Raji (cell line): ENCODE measurements around the gene STARD5.

Source experiments
- POLR2A ChIP-seq: IDR thresholded peaks from 2 replicates; pipeline ENCODE4 v1.6.1; 2011; ENCODE audit warnings: low read depth, low read length, control low read depth; ENCODE audit not compliant: insufficient read depth

STARD5 gene

DNA sequence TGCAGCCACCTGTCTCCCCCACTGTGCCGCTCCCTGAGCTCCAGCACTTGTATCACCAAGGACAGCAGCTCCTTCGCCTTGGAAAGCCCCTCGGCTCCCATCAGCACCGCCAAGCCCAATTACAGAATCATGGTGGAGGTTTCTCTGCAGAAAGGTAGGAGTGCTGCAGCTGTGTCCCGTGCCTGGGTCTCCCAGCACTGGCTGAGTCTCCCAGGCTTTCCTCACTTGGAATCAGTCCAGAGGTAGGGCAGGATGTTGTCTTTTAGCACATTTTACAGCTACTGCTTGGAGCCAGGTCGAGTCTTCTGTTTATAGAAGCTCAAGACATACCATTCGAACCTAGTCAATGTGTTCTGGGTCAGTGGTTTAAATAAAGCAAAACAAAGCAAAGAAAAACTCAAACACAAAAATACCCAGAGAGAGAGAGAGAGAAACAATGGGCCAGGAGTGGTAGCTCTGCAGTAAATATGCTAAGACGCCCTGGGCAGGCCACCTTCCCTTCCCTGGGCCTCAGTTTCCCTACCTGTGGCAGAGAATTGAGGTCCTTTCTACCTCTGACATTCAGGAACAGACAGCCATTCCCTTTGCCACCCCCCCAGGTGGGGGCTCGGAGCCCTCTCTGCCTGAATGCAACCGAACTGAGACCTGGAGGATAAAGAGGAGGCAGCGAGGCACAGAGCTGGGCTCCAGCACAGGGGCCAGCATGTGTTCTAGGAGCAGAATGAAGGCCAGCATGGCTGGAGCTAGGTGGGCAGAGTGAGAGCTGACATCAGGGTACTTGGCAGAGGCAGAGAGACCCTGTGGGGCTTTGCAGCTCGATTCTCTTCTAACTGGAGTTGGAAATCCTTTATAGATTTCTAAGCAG, 44.1 kb downstream of the STARD5 start:
- TF ChIP-seq POLR2A: no peak

DNA sequence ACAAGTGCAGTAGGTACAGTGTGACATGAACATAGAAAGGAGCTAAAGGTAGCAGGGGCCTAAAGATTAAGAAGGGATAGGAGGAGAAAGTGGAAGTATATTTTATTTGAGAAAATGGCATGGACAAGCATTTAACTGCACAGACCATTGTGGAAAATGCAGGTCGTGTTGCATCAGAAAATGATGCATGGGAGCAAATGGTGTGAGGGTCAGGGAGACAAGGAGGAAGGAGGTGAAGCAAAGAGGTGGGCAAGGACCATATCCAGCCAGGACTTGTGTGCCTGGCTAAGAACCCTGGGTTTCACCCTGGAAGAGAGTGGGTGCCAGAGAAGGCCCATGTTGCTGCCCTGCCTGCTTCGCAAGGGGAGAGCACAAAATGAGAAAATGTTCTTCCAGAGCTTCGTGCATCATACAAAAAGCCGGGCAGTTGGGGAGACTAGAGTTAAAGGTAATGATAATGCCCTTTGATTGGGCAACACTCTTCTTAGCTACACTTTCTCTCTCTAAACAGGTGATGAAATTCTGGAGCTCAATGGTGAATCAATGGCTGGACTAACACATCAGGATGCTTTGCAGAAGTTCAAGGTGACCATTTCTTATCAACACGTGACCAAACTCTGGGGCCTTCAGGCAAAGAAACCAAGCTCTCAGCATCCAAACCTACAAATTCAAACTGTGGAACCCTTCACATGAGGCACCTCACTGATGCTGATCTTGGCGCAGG, 45.5 kb downstream of the STARD5 start:
- TF ChIP-seq POLR2A: no peak

DNA sequence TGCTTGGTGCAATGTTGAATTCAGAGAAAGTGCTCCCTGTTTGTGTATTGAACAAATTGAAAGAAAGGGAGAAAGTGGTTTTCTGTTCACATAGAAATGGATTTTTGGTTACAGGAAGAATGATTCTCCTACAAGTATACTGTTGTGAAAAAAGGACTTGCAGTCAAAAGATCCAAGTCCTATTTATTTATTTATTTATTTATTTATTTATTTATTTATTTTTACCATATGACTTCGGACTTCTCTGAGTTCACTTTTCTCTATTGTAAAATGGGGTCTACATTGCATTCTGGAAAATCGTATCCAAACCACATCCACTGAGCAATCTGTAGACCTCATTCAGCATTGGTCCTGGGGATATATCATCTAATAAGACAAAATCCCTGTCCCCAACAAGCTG, 46.1 kb downstream of the STARD5 start:
- no peak for TF ChIP-seq POLR2A

DNA sequence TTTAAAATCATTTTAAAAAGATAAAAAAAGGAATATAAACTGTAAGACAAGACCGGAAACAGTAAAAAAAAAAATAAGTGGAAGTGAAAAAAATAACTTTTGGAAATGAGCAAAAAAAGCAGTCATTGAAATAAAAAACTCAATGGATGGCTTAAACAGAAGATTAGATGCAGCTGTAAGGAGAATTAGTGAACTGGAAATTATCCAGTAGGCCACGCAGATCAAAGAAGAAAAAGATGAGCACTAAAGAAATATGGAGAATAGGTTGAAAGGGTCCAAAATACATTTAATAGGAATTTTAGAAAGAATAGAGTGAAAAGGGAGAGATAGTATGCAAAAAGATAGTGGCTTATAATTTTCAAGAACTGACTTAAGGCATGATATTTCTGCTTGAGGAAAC, 47.0 kb downstream of the STARD5 start:
- no peak for TF ChIP-seq POLR2A

DNA sequence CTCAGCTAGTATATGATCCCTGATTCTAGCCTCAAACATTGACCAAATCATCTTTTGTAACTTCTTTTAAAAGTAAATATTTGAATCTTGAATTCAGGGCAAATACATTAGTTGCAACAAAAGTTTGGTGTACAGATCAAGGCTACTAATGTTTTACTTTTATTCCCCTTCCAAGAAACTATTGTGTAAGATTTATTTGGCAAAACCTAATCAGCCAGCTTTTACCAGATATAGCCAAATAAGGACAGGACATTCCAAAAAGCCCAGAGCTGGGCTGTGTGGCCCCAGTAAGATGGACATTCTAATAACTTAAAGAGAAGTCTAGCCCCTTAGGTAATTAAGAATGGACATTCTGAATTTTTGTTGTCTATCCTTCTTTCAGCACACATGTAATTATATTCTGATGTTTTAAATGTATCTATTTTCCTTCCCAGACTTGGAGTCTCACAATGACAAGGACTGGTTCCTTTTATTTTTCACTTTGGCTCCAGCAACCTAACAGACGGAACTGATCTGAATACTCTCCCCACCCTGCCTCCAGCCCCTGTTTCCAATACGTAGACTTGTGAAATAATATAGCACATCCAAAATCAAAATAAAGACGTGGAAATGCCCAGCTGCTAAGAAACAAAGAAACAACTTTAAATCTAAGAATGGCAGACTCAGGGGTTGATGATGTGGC, 48.1 kb downstream of the STARD5 start:
- no peak for TF ChIP-seq POLR2A

DNA sequence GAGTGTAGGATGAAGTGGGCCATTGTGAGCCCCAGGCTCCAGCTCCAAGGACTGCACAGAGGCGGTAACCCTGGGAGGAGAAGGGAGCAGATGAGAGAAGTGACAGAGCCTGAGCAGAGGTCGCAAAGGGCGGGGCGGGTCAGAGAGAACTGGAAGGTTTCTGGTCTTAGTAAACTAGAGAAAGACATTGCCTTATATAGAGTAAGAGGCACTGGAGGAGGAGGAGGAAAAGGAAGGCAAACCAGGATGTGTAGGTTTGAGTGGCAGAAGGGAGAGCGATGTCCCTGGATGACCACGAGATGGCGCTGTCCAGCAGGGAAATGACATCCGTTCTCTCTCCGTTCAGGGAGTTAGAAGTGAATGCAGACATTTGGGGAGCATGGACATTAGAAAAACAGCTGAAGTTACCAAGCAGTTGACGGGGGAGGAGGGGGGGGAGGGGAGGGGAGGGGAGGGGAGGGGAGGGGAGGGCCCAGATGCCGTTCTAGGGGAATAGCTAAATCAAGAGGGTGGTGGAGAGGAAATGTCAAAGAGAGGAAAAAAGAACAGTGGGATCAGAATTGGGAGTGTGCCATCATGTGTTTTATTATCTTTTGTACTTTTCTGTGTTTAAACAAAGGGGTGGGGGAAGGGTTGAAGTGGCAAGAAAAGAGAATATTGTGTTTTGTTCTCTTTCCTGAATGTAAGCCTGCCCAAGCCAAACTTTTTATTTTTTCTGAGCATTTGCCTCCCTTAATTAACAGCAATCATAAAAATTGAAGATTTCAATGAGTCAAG, 48.8 kb downstream of the STARD5 start:
- no peak for TF ChIP-seq POLR2A

DNA sequence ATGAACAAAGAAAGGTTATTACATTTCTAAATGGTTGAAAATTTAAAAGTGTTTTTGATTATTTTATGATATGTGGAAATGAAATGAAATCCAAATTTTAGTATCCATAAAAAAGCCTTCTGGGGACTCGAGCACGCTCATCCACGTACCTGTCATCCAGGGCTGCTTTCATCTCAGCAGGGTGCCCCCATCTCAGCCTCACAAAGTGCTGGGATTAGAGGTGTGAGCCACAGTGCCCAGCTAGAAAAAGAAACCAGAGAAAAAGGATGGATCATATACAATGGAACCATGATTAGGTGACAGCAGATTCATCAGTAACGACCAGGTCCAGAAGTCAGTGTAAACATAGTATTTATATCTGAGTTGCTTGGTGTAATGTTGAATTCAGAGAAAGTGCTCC, 49.7 kb downstream of the STARD5 start:
- no peak for TF ChIP-seq POLR2A

DNA sequence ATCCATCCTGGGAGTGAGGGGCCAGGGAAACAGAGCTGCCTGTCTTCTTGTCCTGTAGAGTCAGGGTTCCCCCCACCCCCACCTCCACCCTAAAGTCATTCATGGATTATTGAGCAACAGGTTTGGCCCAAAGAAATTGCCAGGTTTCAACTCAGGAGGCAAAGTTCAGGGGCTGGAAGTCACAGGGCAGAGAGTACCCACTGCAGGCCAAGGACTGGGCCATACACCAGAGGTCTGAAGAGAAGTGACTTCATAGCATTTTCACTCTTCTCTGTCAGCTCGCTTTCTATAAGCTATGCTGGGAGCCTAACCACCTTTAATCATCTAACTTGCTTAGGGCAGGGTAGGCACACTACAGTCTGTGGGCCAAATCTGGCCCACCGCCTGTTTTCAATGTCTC, 50.1 kb downstream of the STARD5 start:
- no peak for TF ChIP-seq POLR2A

DNA sequence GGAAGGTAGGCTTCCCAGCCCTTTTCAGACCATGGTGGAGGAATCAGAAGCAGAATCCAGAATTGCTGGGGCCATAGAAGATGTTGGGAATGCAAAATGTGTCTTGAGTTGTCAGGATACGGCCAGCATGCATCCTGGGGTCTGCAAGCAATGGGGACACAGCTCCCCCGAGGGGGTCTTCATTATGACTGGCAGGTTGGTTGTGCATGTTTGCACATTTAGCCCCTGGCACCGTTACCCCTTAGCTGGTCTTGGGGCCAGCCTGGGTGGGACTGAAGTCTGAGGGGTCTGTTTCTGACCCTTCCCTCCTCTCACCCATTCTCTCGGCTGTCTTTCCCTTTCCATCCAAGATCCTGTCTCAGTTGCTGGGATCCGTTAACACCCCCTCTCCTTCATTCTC, 50.7 kb downstream of the STARD5 start:
- no peak for TF ChIP-seq POLR2A

DNA sequence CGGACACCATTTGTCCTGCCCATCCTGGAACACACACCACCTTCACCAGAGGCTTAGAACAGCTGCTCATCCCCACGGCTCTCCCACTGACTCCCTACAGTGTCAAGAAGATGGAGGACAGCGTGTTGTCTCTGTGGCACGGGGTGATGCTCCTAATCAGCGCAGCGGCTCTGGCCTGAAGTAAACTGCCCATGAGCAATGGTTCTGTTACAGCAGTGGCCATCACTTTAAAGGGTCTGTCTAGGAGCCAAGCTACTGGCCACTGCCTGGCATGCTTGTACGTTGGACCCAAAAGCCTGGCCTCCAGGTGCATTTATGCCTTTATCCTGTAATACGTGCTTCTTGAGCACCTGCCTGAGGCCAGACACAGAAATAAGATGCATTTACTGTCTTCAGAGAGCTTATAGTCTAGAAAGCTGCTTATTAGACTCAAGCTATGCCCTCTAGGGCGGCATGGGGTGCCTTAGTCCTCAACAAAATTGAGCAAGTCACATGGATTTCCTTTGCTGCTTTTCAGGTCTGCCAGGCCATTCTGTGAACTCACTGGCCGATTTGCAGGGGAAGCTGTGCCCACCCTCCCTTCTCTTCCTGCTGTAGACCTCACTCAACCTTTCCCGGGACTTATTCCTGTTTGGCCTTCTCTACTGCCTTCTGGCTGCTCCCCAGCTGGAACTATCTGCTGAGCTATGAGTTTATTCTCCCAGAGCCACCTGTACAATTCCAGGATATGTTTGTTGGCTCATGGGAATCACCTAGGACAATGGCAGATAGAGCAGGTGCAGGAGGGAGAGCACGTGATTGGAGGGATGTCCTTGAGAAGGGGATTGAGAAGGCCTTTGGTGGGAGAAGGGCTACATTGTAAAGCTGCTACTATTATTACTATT, 51.9 kb downstream of the STARD5 start:
- TF ChIP-seq POLR2A: no peak

DNA sequence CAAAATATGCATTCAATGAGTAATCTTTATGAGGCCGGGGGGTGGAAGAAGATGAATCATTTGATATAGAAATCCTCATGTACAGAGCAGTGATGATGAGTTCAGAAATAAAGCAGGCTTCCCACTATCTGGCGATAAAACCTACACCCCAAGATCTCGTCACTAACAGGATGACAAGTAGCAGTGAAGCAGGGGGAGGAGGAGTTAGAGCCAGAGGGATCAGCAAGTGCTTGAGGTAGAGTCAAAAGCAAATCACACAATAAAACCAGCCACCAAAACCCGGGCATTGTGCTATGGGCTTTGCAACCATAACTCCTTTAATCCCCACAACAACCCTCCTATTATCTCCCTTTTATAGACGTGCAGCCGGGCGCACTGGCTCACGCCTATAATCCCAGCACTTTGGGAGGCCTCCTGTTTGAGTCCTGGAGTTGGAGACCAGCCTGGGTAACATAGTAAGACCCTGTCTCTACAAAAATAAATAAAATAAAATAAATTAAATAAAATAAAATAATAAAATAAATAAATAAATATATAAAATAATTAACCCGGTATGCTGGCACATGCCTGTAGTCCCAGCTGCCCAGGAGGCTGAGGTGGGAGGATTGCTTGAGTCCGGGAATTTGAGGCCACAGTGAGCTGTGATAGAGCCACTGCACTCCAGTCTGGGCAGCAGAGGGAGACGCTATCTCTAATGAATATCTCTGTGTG, 53.0 kb downstream of the STARD5 start:
- TF ChIP-seq POLR2A: no peak

DNA sequence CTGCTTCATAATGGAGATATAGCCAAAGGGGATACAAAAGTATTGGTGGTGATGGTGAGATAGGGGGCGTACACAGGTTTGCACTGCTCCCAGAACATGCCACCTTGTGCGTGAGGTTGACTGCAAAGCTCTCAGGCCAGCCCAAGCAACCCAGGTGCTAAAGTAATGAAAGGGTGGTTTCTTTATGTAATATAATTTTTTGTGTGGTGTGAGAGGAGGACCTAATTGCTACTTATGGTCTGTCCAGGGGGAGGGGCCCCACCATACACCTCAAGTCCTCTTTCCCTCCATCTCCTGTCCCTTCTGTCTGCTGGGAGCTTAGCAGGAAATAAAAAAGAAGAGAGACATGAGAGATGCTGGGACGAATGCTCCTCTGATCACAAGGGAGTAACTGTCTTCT, 53.8 kb downstream of the STARD5 start:
- TF ChIP-seq POLR2A: no peak

DNA sequence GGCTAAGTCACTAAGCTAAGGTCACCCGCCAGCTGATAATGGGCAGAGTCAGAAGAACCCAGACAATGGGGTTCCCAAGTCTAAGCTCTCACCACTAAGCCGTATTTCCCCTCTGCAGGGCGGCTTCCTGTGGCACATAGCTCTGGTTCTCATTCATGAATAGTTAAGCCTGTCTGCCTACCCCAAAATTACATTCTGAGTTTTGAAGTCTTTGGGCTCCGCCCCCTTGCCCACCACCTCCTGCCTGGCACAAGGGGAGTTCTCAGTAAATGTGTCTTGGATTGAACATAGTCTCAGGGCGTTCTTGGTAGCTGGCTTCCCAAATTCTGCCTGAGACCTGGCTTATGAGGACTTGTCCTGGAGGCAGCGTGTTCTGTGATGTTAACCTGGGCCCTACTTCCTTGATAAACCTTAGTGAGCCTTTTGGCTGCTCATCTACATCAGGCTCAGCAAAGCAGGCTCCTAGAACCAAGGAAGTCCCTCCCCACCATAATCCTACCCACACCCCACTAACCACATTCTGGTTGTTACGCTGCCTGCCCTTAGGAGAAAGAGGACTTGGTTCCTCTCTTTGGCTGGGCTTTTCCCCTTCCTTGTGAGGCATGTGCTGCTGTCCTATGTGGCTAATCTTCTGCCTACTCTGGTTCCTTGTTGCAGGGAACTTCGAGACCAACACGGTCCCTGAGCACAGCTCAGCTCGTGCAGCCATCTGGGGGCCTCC, 54.9 kb downstream of the STARD5 start:
- TF ChIP-seq POLR2A: no peak
